ENCODE measurements around the gene RASL11A.
"Not testable (repeated sequence)": the region's sequence is repeated elsewhere in the genome, so short reads cannot be mapped to it uniquely, and the experiment has no call there.

The RASL11A gene

DNA sequence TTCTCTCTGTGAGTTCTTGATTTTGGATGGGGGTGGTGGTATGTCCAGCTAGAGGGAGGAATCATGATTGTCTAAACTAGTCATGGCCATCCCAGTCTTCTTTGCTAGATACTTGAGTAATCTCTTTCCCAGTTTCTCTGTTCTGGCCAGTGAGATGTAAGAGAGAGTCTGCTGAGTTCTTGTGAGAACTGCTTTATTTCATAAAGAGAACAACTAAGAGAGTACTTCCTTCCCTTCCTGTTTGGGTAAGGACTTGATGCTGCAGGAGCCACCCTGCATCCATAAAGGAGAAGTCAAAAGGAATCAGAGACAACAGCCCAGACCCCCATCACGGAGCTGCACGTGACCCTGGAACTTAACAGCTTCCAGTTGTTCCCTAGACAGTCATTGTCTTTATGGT lies 3.0 kb upstream of the RASL11A start:
- DNase-seq (ENCODE audit: low spot score): peak; percentile 31

DNA sequence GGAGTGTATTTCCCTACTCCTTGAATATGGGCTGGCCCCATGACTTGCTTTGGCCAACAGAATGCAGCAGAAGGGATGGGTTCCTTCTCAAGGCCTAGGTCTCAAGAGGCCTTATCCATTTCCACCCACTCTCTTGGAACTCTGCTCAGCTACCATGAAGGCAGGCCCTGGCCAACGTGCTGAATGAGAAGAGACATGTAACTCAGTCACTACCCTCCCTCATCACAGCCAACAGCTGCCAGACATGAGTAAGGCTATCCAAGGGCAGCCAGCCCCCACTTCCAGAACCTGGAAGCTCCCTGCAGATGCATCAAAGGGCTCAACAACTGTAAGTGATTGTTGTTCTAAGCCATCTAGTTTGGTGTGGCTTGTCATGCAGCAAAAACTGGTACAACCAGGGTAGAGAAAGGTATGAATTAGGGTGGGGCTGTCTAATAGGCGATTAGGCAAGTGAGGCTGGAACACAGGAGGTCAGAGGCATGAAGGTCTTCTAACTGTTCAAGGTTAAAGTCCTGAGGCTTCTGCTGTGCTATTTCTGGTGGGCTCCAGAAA lies 1.4 kb upstream of the RASL11A start:
- DNase-seq (ENCODE audit: low spot score): peak; percentile 36

GRCh38 chr13:27271570-27272096 lies 1.0 kb downstream of the RASL11A start:
- peak; percentile 30 for DNase-seq (ENCODE audit: low spot score)

- peak; percentile 28 for DNase-seq (ENCODE audit: low spot score)
Observed at GRCh38 chr13:27273658-27274425, 3.2 kb downstream of the RASL11A start.

- DNase-seq (ENCODE audit: low spot score): no peak
Observed at GRCh38 chr13:27274631-27275030, 4.0 kb downstream of the RASL11A start.

DNA sequence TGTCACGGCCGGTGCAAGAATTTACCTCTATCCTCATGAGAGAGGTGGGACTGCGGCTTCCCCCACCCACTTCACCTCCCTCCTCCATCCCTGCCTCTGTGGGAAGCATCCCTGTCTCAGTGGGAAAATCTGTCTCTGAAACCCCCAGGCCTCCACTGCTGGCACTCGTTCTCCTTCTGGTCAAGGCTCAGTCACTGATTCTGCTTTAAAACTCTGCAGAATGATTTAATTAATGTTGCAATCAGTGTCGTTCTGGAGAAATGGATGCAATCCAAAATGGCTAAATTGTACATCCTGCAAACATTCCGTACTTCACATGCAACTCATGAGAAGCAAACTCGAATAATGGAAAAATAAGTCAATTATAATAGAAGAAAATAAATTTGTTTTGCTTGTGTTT lies 5.6 kb downstream of the RASL11A start:
- peak; percentile 15 for DNase-seq (ENCODE audit: low spot score)

GRCh38 chr13:27279506-27279905 lies 8.9 kb downstream of the RASL11A start:
- peak; percentile 41 for DNase-seq (ENCODE audit: low spot score)

- DNase-seq (ENCODE audit: low spot score): peak; percentile 49
Observed at GRCh38 chr13:27280009-27280656, 9.5 kb downstream of the RASL11A start.

DNA sequence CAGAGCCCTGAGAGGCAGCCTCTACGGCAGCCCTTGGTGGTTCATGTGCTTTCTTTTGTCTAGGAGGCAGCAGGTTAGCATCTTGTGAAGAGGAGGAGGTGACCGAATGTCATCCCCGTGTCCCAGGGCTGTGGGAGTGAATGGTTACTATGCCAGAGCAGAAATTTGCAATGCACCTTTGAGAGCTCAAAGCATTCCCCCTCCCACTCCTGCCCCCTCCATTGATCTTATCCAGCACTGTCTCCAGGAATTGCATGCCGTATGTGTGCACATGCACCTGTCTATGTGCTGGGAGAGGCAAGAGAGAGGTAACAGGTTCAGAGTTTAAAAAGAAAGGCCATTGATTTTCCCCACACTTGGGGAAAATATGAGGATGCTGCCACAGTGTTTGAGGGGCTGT lies 10.2 kb downstream of the RASL11A start:
- DNase-seq (ENCODE audit: low spot score): peak; percentile 23

DNA sequence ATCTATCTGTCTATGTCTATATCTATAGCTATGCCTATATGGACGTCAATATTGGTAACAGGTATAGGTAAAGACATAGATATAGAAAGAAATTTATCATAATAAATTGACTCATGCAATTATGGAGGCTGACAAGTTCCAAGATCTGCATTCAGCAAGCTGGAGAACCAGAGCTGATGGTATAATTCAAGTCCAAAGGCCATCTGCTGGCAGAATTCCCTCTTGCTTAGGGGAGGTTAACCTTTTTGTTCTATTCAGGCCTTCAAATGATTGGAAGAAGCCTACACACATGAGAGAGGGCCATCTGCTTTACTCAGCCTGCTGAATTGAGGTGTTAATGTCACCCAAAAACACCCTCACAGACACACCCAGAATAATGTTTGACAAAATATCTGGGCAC lies 10.8 kb downstream of the RASL11A start:
- DNase-seq (ENCODE audit: low spot score): no peak

GRCh38 chr13:27283906-27284493 lies 13.4 kb downstream of the RASL11A start:
- DNase-seq (ENCODE audit: low spot score): peak; percentile 14

GRCh38 chr13:27288392-27288791 lies 17.8 kb downstream of the RASL11A start:
- DNase-seq (ENCODE audit: low spot score): peak; percentile 8

GRCh38 chr13:27289011-27289665 lies 18.5 kb downstream of the RASL11A start:
- DNase-seq (ENCODE audit: low spot score): peak; percentile 11

GRCh38 chr13:27290715-27291114 lies 20.1 kb downstream of the RASL11A start:
- DNase-seq (ENCODE audit: low spot score): peak; percentile 40

- DNase-seq (ENCODE audit: low spot score): not testable (repeated sequence)
Observed at GRCh38 chr13:27291967-27292366, 21.3 kb downstream of the RASL11A start.

- no peak for DNase-seq (ENCODE audit: low spot score)
Observed at GRCh38 chr13:27293076-27293691, 22.6 kb downstream of the RASL11A start.

- no peak for DNase-seq (ENCODE audit: low spot score)
Observed at GRCh38 chr13:27293873-27294515, 23.4 kb downstream of the RASL11A start.

DNA sequence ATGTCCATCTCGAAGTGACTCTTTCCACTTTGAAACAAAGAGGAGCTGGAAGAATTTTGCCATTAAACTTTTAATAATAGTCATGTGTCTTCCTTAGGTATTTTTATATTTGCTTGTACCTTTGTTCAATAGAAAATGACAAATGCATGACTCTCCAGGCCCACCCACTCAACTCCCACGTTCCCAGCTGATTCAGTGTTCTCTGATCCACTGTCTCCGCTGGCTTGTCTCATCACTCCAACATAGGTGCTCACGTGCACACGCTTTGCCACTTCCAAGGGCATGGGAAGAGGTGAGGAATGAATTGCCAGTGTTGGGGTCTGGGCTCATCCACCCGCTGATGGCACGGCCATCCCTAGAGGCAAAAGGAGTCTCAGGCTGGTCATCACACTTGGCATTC lies 24.5 kb downstream of the RASL11A start:
- DNase-seq (ENCODE audit: low spot score): no peak

DNA sequence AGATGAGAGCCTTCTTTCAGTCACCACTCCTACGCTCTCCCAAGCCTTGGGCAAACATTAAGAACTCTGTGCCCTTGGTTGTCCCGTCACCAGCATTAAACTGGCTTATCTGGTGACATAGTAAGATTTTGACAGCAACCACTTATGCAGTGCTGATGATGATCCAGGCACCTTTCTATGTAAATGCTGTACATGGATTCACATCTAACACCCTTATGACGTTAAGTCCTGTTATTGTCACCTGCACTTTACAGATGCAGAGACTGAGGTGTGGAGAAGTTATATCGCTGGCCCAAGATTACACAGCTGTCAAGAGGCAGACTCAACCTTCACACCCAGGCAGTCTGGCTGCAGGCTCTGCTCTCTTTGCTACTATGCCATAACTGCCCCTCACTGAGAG lies 25.0 kb downstream of the RASL11A start:
- no peak for DNase-seq (ENCODE audit: low spot score)

- DNase-seq (ENCODE audit: low spot score): no peak
Observed at GRCh38 chr13:27296496-27296895, 25.9 kb downstream of the RASL11A start.

GRCh38 chr13:27298849-27299248 lies 28.2 kb downstream of the RASL11A start:
- no peak for DNase-seq (ENCODE audit: low spot score)
